Measurements from ENCODE around the gene C9orf43.

C9orf43 gene

GRCh38 chr9:113468716-113469448 is 58.3 kb downstream of the C9orf43 start:
- DNase-seq = peak; percentile 36

GRCh38 chr9:113471143-113471542 is 60.6 kb downstream of the C9orf43 start:
- DNase-seq = no peak

- DNase-seq = no peak
Measured at GRCh38 chr9:113471566-113471965, 61.0 kb downstream of the C9orf43 start.

GRCh38 chr9:113472199-113472598 is 61.7 kb downstream of the C9orf43 start:
- no peak for DNase-seq

GRCh38 chr9:113474360-113475028 is 63.9 kb downstream of the C9orf43 start:
- peak; percentile 17 for DNase-seq

- DNase-seq = no peak
Measured at GRCh38 chr9:113475031-113475430, 64.5 kb downstream of the C9orf43 start.

- DNase-seq = no peak
Measured at GRCh38 chr9:113475992-113476391, 65.4 kb downstream of the C9orf43 start.

GRCh38 chr9:113476511-113476916 is 66.0 kb downstream of the C9orf43 start:
- no peak for DNase-seq

- no peak for DNase-seq
Measured at GRCh38 chr9:113477058-113477457, 66.5 kb downstream of the C9orf43 start.

GRCh38 chr9:113477661-113478060 is 67.1 kb downstream of the C9orf43 start:
- DNase-seq = no peak

GRCh38 chr9:113479174-113479621 is 68.7 kb downstream of the C9orf43 start:
- no peak for DNase-seq

Data from NCI-H1092 treated with DMSO at 0.1 percent for 48 hours (cell line).